ENCODE results near the gene TGFBR3. TPM values are rescaled to one million over a fixed set of nuclear protein-coding genes. Genes with fewer than 3 reads are reported as not detected.

TGFBR3 gene
- polyA plus RNA-seq, 1 donor (not counting 4 experiments of a cell fraction or from before 2014, with no cell fraction given) = 1.2 TPM

DNA sequence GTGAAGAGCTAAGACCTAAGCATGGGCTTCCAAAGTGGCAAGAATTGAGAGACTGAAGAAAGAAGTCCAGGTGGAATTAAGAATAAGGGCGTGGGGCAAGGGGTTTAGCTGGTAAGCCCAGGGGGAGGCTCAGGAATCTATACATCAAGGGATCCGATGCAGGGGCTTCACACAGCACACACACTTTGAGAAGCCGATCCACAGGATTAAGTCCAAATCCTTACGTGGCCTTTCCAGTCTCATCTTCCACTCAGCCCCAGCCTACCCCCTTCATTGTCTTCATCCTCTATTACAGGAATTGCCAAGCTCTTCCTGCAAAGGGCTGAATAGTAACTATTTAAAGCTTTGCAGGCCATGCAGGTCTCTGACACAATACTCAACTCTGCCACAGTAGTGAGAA lies 101.3 kb downstream of the TGFBR3 start:
- H3K9ac ChIP-seq (ENCODE audit: control insufficient read depth, extremely low read depth, insufficient read depth, low read length) = no peak overlapping the region
- DNase-seq (ENCODE audit: low read depth, low spot score) = no peak
- no peak overlapping the region for H3K4me2 ChIP-seq (ENCODE audit: control insufficient read depth, extremely low read depth, insufficient read depth, low read depth, low read length)
- H3K79me2 ChIP-seq (ENCODE audit: control insufficient read depth, insufficient read depth, low read length) = no peaks in the 10 kb centered on the region
- H3K9me1 ChIP-seq (ENCODE audit: control insufficient read depth, extremely low read depth, insufficient read depth, low read length) = no peaks in the 10 kb centered on the region
- H3K4me3 ChIP-seq (ENCODE audit: control insufficient read depth in 2 of 3, extremely low read depth in 1 of 3, insufficient read depth in 2 of 3, low read depth in 1 of 3, low read length in 3 of 3) = no peak overlapping the region
- H3K9me3 ChIP-seq (ENCODE audit: control insufficient read depth, low read depth, low read length) = no peaks in the 10 kb centered on the region
- dilution Hi-C loops (cut with MboI; ENCODE audit: extremely low pct_ligation_motif_present, low sequenced_read_pairs) = no loop called here
- no peak overlapping the region for H2AFZ ChIP-seq (ENCODE audit: control insufficient read depth, low read length)
- TF ChIP-seq, protein P1, sequence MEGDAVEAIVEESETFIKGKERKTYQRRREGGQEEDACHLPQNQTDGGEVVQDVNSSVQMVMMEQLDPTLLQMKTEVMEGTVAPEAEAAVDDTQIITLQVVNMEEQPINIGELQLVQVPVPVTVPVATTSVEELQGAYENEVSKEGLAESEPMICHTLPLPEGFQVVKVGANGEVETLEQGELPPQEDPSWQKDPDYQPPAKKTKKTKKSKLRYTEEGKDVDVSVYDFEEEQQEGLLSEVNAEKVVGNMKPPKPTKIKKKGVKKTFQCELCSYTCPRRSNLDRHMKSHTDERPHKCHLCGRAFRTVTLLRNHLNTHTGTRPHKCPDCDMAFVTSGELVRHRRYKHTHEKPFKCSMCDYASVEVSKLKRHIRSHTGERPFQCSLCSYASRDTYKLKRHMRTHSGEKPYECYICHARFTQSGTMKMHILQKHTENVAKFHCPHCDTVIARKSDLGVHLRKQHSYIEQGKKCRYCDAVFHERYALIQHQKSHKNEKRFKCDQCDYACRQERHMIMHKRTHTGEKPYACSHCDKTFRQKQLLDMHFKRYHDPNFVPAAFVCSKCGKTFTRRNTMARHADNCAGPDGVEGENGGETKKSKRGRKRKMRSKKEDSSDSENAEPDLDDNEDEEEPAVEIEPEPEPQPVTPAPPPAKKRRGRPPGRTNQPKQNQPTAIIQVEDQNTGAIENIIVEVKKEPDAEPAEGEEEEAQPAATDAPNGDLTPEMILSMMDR (optimal IDR thresholded peaks at IDR 0.05 in 1 of 3, IDR thresholded peaks at IDR 0.05 in 1 of 3, conservative IDR thresholded peaks at IDR 0.05 in 1 of 3; ENCODE audit: extremely low read depth in 1 of 3, insufficient read depth in 2 of 3, low read length in 3 of 3) = no peak
- no peak for TF ChIP-seq EZH2 (IDR thresholded peaks at IDR 0.05; ENCODE audit: low read length)
- H3K36me3 ChIP-seq (ENCODE audit: control insufficient read depth in 2 of 2, extremely low read depth in 1 of 2, insufficient read depth in 2 of 2, low read length in 2 of 2) = no peaks in the 10 kb centered on the region
- H3K27me3 ChIP-seq (ENCODE audit: control insufficient read depth, extremely low read depth, insufficient read depth, low read length) = peaks cover 6% of the 10 kb centered on the region
- no peak overlapping the region for H3K27ac ChIP-seq (ENCODE audit: control insufficient read depth, insufficient read depth, low read length)
- no peak for FAIRE-seq
- H3K4me1 ChIP-seq (ENCODE audit: control insufficient read depth, extremely low read depth, insufficient read depth, low read length) = peaks cover 3% of the 10 kb centered on the region
- no peaks in the 10 kb centered on the region for H4K20me1 ChIP-seq (ENCODE audit: control insufficient read depth, extremely low read depth, insufficient read depth, low read length)

DNA sequence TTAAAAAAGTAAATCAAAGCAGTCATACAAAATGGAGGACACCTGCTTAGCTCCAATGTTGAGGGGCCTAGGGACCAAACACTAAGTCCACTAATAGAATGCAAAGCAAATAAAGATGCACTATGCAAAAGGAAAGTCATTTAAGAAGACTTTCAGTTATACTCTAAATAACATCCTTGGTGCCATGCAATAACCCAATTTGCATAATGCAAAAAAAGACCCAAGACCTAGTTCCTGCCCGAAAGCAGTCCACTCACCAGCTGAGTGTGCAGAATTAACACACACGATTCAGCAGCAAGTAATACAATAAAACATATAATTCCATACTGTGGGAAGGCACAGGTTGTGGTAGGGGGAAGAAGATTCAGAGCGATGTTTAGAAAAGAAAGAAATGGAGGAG lies 101.8 kb downstream of the TGFBR3 start:
- no peak overlapping the region for H2AFZ ChIP-seq (ENCODE audit: control insufficient read depth, low read length)

More for the DNA sequence above, 101.8 kb downstream of the TGFBR3 start:
- Histone ChIP-seq H3K9me1 (ENCODE audit: control insufficient read depth, extremely low read depth, insufficient read depth, low read length) (no peaks in the 10 kb centered on the region), H3K9me3 (ENCODE audit: control insufficient read depth, low read depth, low read length) (no peaks in the 10 kb centered on the region), H3K27me3 (ENCODE audit: control insufficient read depth, extremely low read depth, insufficient read depth, low read length) (peaks cover 6% of the 10 kb centered on the region), H3K27ac (ENCODE audit: control insufficient read depth, insufficient read depth, low read length) (no peak overlapping the region), H3K4me2 (ENCODE audit: control insufficient read depth, extremely low read depth, insufficient read depth, low read depth, low read length) (no peak overlapping the region), H4K20me1 (ENCODE audit: control insufficient read depth, extremely low read depth, insufficient read depth, low read length) (no peaks in the 10 kb centered on the region), H3K4me3 (ENCODE audit: control insufficient read depth in 2 of 3, extremely low read depth in 1 of 3, insufficient read depth in 2 of 3, low read depth in 1 of 3, low read length in 3 of 3) (no peak overlapping the region), H3K4me1 (ENCODE audit: control insufficient read depth, extremely low read depth, insufficient read depth, low read length) (peaks cover 3% of the 10 kb centered on the region), H3K36me3 (ENCODE audit: control insufficient read depth in 2 of 2, extremely low read depth in 1 of 2, insufficient read depth in 2 of 2, low read length in 2 of 2) (no peaks in the 10 kb centered on the region), H3K9ac (ENCODE audit: control insufficient read depth, extremely low read depth, insufficient read depth, low read length) (no peak overlapping the region), H3K79me2 (ENCODE audit: control insufficient read depth, insufficient read depth, low read length) (no peaks in the 10 kb centered on the region)
- FAIRE-seq (no peak), DNase-seq (ENCODE audit: low read depth, low spot score) (no peak)
- TF ChIP-seq, protein P1 (optimal IDR thresholded peaks at IDR 0.05 in 1 of 3, IDR thresholded peaks at IDR 0.05 in 1 of 3, conservative IDR thresholded peaks at IDR 0.05 in 1 of 3; ENCODE audit: extremely low read depth in 1 of 3, insufficient read depth in 2 of 3, low read length in 3 of 3) = no peak
- dilution Hi-C loops (cut with MboI; ENCODE audit: extremely low pct_ligation_motif_present, low sequenced_read_pairs) = no loop called here

All from keratinocyte (primary cell).